ENCODE data around the gene TBCEL. TPM values are rescaled to one million over a fixed set of nuclear protein-coding genes. Genes with fewer than 3 reads are reported as not detected.
"Not testable (repeated sequence)": the region's sequence is repeated elsewhere in the genome, so short reads cannot be mapped to it uniquely, and the experiment has no call there.

Gene TBCEL
- total RNA-seq, 1 donor from 2014 or later = 19.7 TPM

- Mint-ChIP-seq H3K9me3 (no peaks in the 10 kb centered on the region), H3K27me3 (ENCODE audit: low read depth) (peaks cover 5% of the 10 kb centered on the region), H3K27ac (ENCODE audit: unreplicated experiment) (no peak overlapping the region), H3K36me3 (ENCODE audit: low read depth) (no peaks in the 10 kb centered on the region), H3K4me3 (no peak overlapping the region), H3K4me1 (peaks cover 13% of the 10 kb centered on the region)
- DNase-seq (ENCODE audit: low read depth, low spot score) = peak; percentile 24
- peak; percentile 69 for TF ChIP-seq CTCF (conservative IDR thresholded peaks at IDR 0.05)
Observed at GRCh38 chr11:121112498-121113455, 88.9 kb downstream of the TBCEL start.

- peaks cover 13% of the 10 kb centered on the region for H3K4me1 Mint-ChIP-seq
- no peak for DNase-seq (ENCODE audit: low read depth, low spot score)
- no peak overlapping the region for H3K27ac Mint-ChIP-seq (ENCODE audit: unreplicated experiment)
Observed at GRCh38 chr11:121113611-121114010, 89.7 kb downstream of the TBCEL start.

GRCh38 chr11:121115024-121115423 lies 91.1 kb downstream of the TBCEL start:
- H3K27me3 Mint-ChIP-seq (ENCODE audit: low read depth); H3K9me3 Mint-ChIP-seq; DNase-seq (ENCODE audit: low read depth, low spot score); H3K27ac Mint-ChIP-seq (ENCODE audit: unreplicated experiment); H3K36me3 Mint-ChIP-seq (ENCODE audit: low read depth); H3K4me3 Mint-ChIP-seq: not testable (repeated sequence)
- peaks cover 13% of the 10 kb centered on the region for H3K4me1 Mint-ChIP-seq

More at GRCh38 chr11:121113611-121114010, 89.7 kb downstream of the TBCEL start:
- Mint-ChIP-seq H3K4me3 (no peak overlapping the region), H3K36me3 (ENCODE audit: low read depth) (no peaks in the 10 kb centered on the region), H3K9me3 (no peaks in the 10 kb centered on the region), H3K27me3 (ENCODE audit: low read depth) (peaks cover 5% of the 10 kb centered on the region)
- TF ChIP-seq CTCF (conservative IDR thresholded peaks at IDR 0.05) = no peak

GRCh38 chr11:121117788-121118187 lies 93.9 kb downstream of the TBCEL start:
- Mint-ChIP-seq H3K9me3 (peaks cover 3% of the 10 kb centered on the region), H3K27ac (ENCODE audit: unreplicated experiment) (no peak overlapping the region), H3K36me3 (ENCODE audit: low read depth) (peaks cover 4% of the 10 kb centered on the region), H3K4me3 (no peak overlapping the region), H3K4me1 (peaks cover 21% of the 10 kb centered on the region), H3K27me3 (ENCODE audit: low read depth) (no peaks in the 10 kb centered on the region)
- TF ChIP-seq CTCF (conservative IDR thresholded peaks at IDR 0.05) = no peak
- no peak for DNase-seq (ENCODE audit: low read depth, low spot score)

GRCh38 chr11:121119440-121119839 lies 95.5 kb downstream of the TBCEL start:
- H3K4me3 Mint-ChIP-seq = no peak overlapping the region
- no peak overlapping the region for H3K27ac Mint-ChIP-seq (ENCODE audit: unreplicated experiment)
- H3K4me1 Mint-ChIP-seq = peaks cover 24% of the 10 kb centered on the region
- TF ChIP-seq CTCF (conservative IDR thresholded peaks at IDR 0.05) = peak; percentile 28
- H3K27me3 Mint-ChIP-seq (ENCODE audit: low read depth) = no peaks in the 10 kb centered on the region
- H3K9me3 Mint-ChIP-seq = peaks cover 6% of the 10 kb centered on the region
- H3K36me3 Mint-ChIP-seq (ENCODE audit: low read depth) = peaks cover 15% of the 10 kb centered on the region
- no peak for DNase-seq (ENCODE audit: low read depth, low spot score)

- no peak for DNase-seq (ENCODE audit: low read depth, low spot score)
- no peak overlapping the region for H3K27ac Mint-ChIP-seq (ENCODE audit: unreplicated experiment)
- H3K27me3 Mint-ChIP-seq (ENCODE audit: low read depth) = no peaks in the 10 kb centered on the region
- no peak overlapping the region for H3K4me3 Mint-ChIP-seq
- no peak for TF ChIP-seq CTCF (conservative IDR thresholded peaks at IDR 0.05)
- peaks cover 17% of the 10 kb centered on the region for H3K36me3 Mint-ChIP-seq (ENCODE audit: low read depth)
- peaks cover 6% of the 10 kb centered on the region for H3K9me3 Mint-ChIP-seq
- peaks cover 31% of the 10 kb centered on the region for H3K4me1 Mint-ChIP-seq
Observed at GRCh38 chr11:121122328-121122727, 98.4 kb downstream of the TBCEL start.

Data from neural crest cell (in vitro differentiated cells).